MM.1S (cell line): ENCODE measurements around the gene TMEM63B.

Experiments used
- DNase-seq: peaks from one replicate; pipeline ENCODE4 v3.0.0-alpha.2; 2015
- H2AFZ ChIP-seq: fragments of 300-600 bp; sonication (generic); 2 replicates; pipeline ENCODE4 v1.6.0; 2016; ENCODE audit warnings: antibody characterized with exemption, low read length
- H3F3A ChIP-seq: fragments of 300-600 bp; sonication (generic); 2 replicates; pipeline ENCODE4 v1.6.1; 2016; ENCODE audit warnings: mild to moderate bottlenecking, antibody characterized with exemption, low read length, moderate library complexity, mixed read lengths; ENCODE audit not compliant: insufficient read depth
- H3K27ac ChIP-seq: fragments of 300-600 bp; sonication (generic); 2 replicates; pipeline ENCODE4 v1.5.1; 2016; ENCODE audit warnings: mild to moderate bottlenecking, low read length
- H3K27me3 ChIP-seq: fragments of 300-600 bp; sonication (generic); replicated peaks from 2 replicates; pipeline ENCODE4 v1.6.0; 2016; ENCODE audit warnings: low read length; ENCODE audit not compliant: insufficient read depth
- H3K36me3 ChIP-seq: fragments of 300-600 bp; sonication (generic); replicated peaks from 2 replicates; pipeline ENCODE4 v1.6.1; 2016; ENCODE audit warnings: mild to moderate bottlenecking, low read length, mixed read lengths; ENCODE audit not compliant: insufficient read depth
- H3K4me1 ChIP-seq: fragments of 300-600 bp; sonication (generic); 2 replicates; pipeline ENCODE4 v1.6.1; 2016; ENCODE audit warnings: low read length, mixed read lengths
- H3K4me2 ChIP-seq: fragments of 300-600 bp; sonication (generic); 2 replicates; pipeline ENCODE4 v1.6.0; 2016; ENCODE audit warnings: low read depth, low read length
- H3K4me3 ChIP-seq: fragments of 300-600 bp; sonication (generic); 2 replicates; pipeline ENCODE4 v1.5.1; 2016; ENCODE audit warnings: low read length, mixed read lengths
- H3K79me2 ChIP-seq: fragments of 300-600 bp; sonication (generic); 2 replicates; pipeline ENCODE4 v1.6.1; 2016; ENCODE audit warnings: mixed run types, low read length, mixed read lengths
- H3K9ac ChIP-seq: fragments of 300-600 bp; sonication (generic); 2 replicates; pipeline ENCODE4 v1.6.1; 2016; ENCODE audit warnings: low read length, mixed read lengths
- H3K9me2 ChIP-seq: fragments of 300-600 bp; sonication (generic); replicated peaks from 2 replicates; pipeline ENCODE4 v1.6.1; 2016; ENCODE audit warnings: mild to moderate bottlenecking, low read length, mixed read lengths; ENCODE audit not compliant: insufficient read depth
- H3K9me3 ChIP-seq: fragments of 300-600 bp; sonication (generic); replicated peaks from 2 replicates; pipeline ENCODE4 v1.6.1; 2016; ENCODE audit warnings: mild to moderate bottlenecking, low read length, mixed read lengths; ENCODE audit not compliant: insufficient read depth
- H4K20me1 ChIP-seq: fragments of 300-600 bp; sonication (generic); 2 replicates; pipeline ENCODE4 v1.6.1; 2016; ENCODE audit warnings: mild to moderate bottlenecking, low read length, moderate library complexity, mixed read lengths; ENCODE audit not compliant: insufficient read depth
- EZH2 ChIP-seq: fragments of 300-600 bp; sonication (generic); optimal IDR thresholded peaks from 2 replicates; pipeline ENCODE3; 2017; ENCODE audit warnings: low read depth, mild to moderate bottlenecking, antibody characterized with exemption, low read length, mixed read lengths
- EZH2phosphoT487 ChIP-seq: fragments of 300-600 bp; sonication (generic); IDR thresholded peaks from 2 replicates; pipeline ENCODE4 v1.6.1; 2018; ENCODE audit warnings: antibody characterized with exemption, low read length
- TF ChIP-seq, protein P1 (sequence below): fragments of 300-600 bp; sonication (generic); IDR thresholded peaks from 2 replicates; pipeline ENCODE4 v1.5.1; 2016; ENCODE audit warnings: antibody characterized with exemption, low read length, mixed read lengths

TMEM63B gene

GRCh38 chr6:44084231-44085014 is 42.9 kb upstream of the TMEM63B start:
- Histone ChIP-seq H3K9me2 (no peaks in the 10 kb centered on the region), H3K27me3 (no peaks in the 10 kb centered on the region), H3F3A (no peaks in the 10 kb centered on the region), H2AFZ (no peak overlapping the region), H3K4me1 (peaks cover 13% of the 10 kb centered on the region), H3K27ac (no peak overlapping the region), H3K9me3 (no peaks in the 10 kb centered on the region), H3K4me3 (no peak overlapping the region), H4K20me1 (no peaks in the 10 kb centered on the region), H3K79me2 (no peaks in the 10 kb centered on the region), H3K4me2 (no peak overlapping the region), H3K36me3 (no peaks in the 10 kb centered on the region), H3K9ac (no peak overlapping the region)
- no peak for DNase-seq
- TF ChIP-seq EZH2 (no peak), EZH2phosphoT487 (no peak)
- TF ChIP-seq, protein P1, sequence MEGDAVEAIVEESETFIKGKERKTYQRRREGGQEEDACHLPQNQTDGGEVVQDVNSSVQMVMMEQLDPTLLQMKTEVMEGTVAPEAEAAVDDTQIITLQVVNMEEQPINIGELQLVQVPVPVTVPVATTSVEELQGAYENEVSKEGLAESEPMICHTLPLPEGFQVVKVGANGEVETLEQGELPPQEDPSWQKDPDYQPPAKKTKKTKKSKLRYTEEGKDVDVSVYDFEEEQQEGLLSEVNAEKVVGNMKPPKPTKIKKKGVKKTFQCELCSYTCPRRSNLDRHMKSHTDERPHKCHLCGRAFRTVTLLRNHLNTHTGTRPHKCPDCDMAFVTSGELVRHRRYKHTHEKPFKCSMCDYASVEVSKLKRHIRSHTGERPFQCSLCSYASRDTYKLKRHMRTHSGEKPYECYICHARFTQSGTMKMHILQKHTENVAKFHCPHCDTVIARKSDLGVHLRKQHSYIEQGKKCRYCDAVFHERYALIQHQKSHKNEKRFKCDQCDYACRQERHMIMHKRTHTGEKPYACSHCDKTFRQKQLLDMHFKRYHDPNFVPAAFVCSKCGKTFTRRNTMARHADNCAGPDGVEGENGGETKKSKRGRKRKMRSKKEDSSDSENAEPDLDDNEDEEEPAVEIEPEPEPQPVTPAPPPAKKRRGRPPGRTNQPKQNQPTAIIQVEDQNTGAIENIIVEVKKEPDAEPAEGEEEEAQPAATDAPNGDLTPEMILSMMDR, result no peak

DNA sequence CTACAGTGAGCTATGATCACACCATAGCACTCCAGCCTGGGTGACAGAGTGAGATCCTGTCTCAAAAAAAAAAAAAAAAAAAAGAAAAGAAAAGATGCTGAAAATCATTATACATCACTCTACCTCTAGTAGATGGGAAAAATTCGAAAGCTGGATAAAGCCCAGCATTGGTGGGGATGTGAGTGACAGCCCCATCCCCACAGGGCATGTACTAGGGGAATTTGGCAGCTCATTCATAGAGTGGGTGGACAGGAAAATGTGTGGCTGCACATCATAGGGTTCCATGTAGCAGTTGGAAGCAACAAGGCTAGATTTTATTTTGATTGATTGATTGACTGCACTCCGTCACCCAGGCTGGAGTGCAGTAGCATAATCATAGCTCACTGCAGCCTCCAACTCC is 42.1 kb upstream of the TMEM63B start:
- Histone ChIP-seq H3K36me3 (no peaks in the 10 kb centered on the region), H3K4me2 (no peak overlapping the region), H3K9ac (no peak overlapping the region), H3K9me3 (no peaks in the 10 kb centered on the region), H3K9me2 (no peaks in the 10 kb centered on the region), H4K20me1 (no peaks in the 10 kb centered on the region), H2AFZ (no peak overlapping the region), H3K27me3 (no peaks in the 10 kb centered on the region), H3K79me2 (no peaks in the 10 kb centered on the region), H3K4me1 (peaks cover 9% of the 10 kb centered on the region), H3K27ac (no peak overlapping the region), H3K4me3 (no peak overlapping the region), H3F3A (no peaks in the 10 kb centered on the region)
- no peak for DNase-seq
- TF ChIP-seq EZH2phosphoT487 (no peak), EZH2 (no peak)
- TF ChIP-seq, protein P1, result no peak

DNA sequence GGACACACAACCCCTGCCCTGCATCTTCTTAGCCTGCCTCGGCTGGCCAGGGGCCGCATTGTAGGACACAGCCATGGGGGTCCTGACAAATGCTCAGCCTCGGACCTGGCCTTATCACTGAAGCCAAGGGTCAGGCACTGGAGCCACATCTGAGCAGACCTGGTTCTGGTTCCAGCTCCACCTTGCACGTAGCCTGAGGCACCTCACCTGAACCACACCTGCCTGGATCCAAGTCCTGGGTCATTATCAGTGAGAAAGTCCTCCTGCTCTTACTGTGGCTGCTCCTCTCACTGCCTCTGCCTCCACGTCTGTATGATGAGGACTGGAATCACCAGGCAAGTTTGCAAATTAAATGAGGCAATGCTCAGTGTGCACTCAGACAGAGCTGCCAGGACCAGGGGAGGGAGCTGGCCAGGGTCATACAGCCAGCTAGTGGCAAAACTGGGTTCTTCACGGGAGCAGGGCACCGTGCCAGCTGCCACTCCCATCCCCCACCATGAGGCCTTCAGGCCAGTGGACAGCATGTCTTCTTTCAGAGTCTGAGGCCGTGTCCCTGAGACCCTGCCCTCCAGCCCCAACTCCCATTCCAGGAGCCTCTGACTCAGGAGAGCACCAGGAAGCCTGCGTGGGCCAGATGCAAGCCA is 40.3 kb upstream of the TMEM63B start:
- H3K9me2 ChIP-seq, result no peaks in the 10 kb centered on the region
- no peak overlapping the region for H3K4me2 ChIP-seq
- no peak overlapping the region for H3K4me3 ChIP-seq
- no peaks in the 10 kb centered on the region for H3K36me3 ChIP-seq
- DNase-seq, result no peak
- no peak overlapping the region for H3K9ac ChIP-seq
- H3K27me3 ChIP-seq, result no peaks in the 10 kb centered on the region
- H4K20me1 ChIP-seq, result no peaks in the 10 kb centered on the region
- H2AFZ ChIP-seq, result no peak overlapping the region
- H3K9me3 ChIP-seq, result no peaks in the 10 kb centered on the region
- no peaks in the 10 kb centered on the region for H3K4me1 ChIP-seq
- H3K79me2 ChIP-seq, result no peaks in the 10 kb centered on the region
- H3K27ac ChIP-seq, result no peak overlapping the region
- no peak for TF ChIP-seq EZH2phosphoT487
- TF ChIP-seq, protein P1, result no peak
- no peak for TF ChIP-seq EZH2
- no peaks in the 10 kb centered on the region for H3F3A ChIP-seq
